Mesenchymal stem cell (in vitro differentiated cells and primary cell): ENCODE data around the gene NRIP3.
A peak's percentile ranks its signal among the peaks of the same experiment; 100 is the strongest.

ENCODE experiments used
- DNase-seq: peaks from one replicate; pipeline ENCODE4 v3.0.0-alpha.2; 2013
- H2AFZ ChIP-seq: one replicate; pipeline ENCODE4 v1.6.1; 2013; ENCODE audit warnings: low read depth, mild to moderate bottlenecking, control low read depth, inconsistent platforms, low read length, moderate library complexity
- H2AK5ac ChIP-seq: 2 replicates; pipeline ENCODE4 v1.6.1; 2013; ENCODE audit warnings: low read length, moderate library complexity, mild to moderate bottlenecking, inconsistent platforms; ENCODE audit not compliant: severe bottlenecking
- H2BK120ac ChIP-seq: one replicate; pipeline ENCODE4 v1.6.1; 2013; ENCODE audit warnings: low read depth, mild to moderate bottlenecking, inconsistent platforms, low read length, moderate library complexity
- H2BK12ac ChIP-seq, 2 experiments: one replicate each; pipeline ENCODE4 v1.6.1; 2013; ENCODE audit warnings: inconsistent platforms in 2 of 2, low read length in 2 of 2, mild to moderate bottlenecking in 2 of 2, moderate library complexity in 2 of 2, control low read depth in 1 of 2
- H2BK15ac ChIP-seq: one replicate; pipeline ENCODE4 v1.6.1; 2013; ENCODE audit warnings: mild to moderate bottlenecking, low read depth, inconsistent platforms; ENCODE audit not compliant: poor library complexity, severe bottlenecking
- H2BK5ac ChIP-seq: 2 replicates; pipeline ENCODE4 v1.6.1; 2013; ENCODE audit warnings: low read depth, mild to moderate bottlenecking, low read length, control low read depth, inconsistent platforms; ENCODE audit not compliant: poor library complexity, severe bottlenecking
- H3K14ac ChIP-seq, 2 experiments: one replicate each; pipeline ENCODE4 v1.6.1; 2013; ENCODE audit warnings: inconsistent platforms in 2 of 2, low read length in 2 of 2, control low read depth in 1 of 2, mild to moderate bottlenecking in 1 of 2, moderate library complexity in 1 of 2
- H3K18ac ChIP-seq, 2 experiments: one replicate each; pipeline ENCODE4 v1.6.1; 2013; ENCODE audit warnings: inconsistent platforms in 2 of 2, low read length in 2 of 2, control low read depth in 1 of 2, low read depth in 1 of 2, mild to moderate bottlenecking in 1 of 2
- H3K23ac ChIP-seq, 2 experiments: one replicate each; pipeline ENCODE4 v1.6.1; 2013; ENCODE audit warnings: inconsistent platforms in 2 of 2, low read length in 2 of 2, mild to moderate bottlenecking in 2 of 2, moderate library complexity in 2 of 2, control low read depth in 1 of 2
- H3K27ac ChIP-seq: 2 replicates; pipeline ENCODE4 v1.5.1; 2013; ENCODE audit warnings: mild to moderate bottlenecking, moderate library complexity, low read length, control low read depth, inconsistent platforms; ENCODE audit not compliant: poor library complexity, severe bottlenecking
- H3K27me3 ChIP-seq, 2 experiments: 2 replicates each; pipeline versions ENCODE4 v1.6.1 to v1.7.0; 2013; ENCODE audit warnings: low read length in 2 of 2, mild to moderate bottlenecking in 2 of 2, moderate library complexity in 2 of 2, control low read depth in 1 of 2, inconsistent platforms in 1 of 2; ENCODE audit not compliant: control insufficient read depth in 1 of 2, insufficient read depth in 1 of 2
- H3K36me3 ChIP-seq, 2 experiments: 2 replicates each; pipeline versions ENCODE4 v1.6.1 to v1.7.0; 2013; ENCODE audit warnings: low read length in 2 of 2, control low read depth in 1 of 2, inconsistent platforms in 1 of 2, low read depth in 1 of 2, mild to moderate bottlenecking in 1 of 2; ENCODE audit not compliant: insufficient read depth in 2 of 2, control insufficient read depth in 1 of 2
- H3K4ac ChIP-seq, 2 experiments: one replicate each; pipeline ENCODE4 v1.6.1; 2013; ENCODE audit warnings: inconsistent platforms in 2 of 2, low read length in 2 of 2, mild to moderate bottlenecking in 2 of 2, moderate library complexity in 2 of 2, control low read depth in 1 of 2, low read depth in 1 of 2
- H3K4me1 ChIP-seq: 2 replicates; pipeline ENCODE4 v1.6.1; 2013; ENCODE audit warnings: low read depth, low read length, control low read depth; ENCODE audit not compliant: control insufficient read depth, insufficient read depth
- H3K4me2 ChIP-seq: 2 replicates; pipeline ENCODE4 v1.6.1; 2013; ENCODE audit warnings: low read length, mild to moderate bottlenecking, inconsistent platforms; ENCODE audit not compliant: poor library complexity, severe bottlenecking
- H3K4me3 ChIP-seq, 2 experiments: 2 replicates each; pipeline versions ENCODE4 v1.5.1 to v1.7.0; 2013; ENCODE audit warnings: low read length in 2 of 2, mild to moderate bottlenecking in 2 of 2, control low read depth in 1 of 2, low read depth in 1 of 2; ENCODE audit not compliant: insufficient read depth in 1 of 2
- H3K79me1 ChIP-seq: replicated peaks from 2 replicates; pipeline ENCODE4 v1.6.1; 2013; ENCODE audit warnings: mild to moderate bottlenecking, control low read depth, low read length, inconsistent platforms; ENCODE audit not compliant: poor library complexity, severe bottlenecking
- H3K9ac ChIP-seq: 2 replicates; pipeline ENCODE4 v1.7.0; 2013; ENCODE audit warnings: mild to moderate bottlenecking, low read length, moderate library complexity
- H3K9me3 ChIP-seq: 2 replicates; pipeline ENCODE4 v1.7.0; 2013; ENCODE audit warnings: mild to moderate bottlenecking, low read length; ENCODE audit not compliant: control insufficient read depth
- H4K8ac ChIP-seq: one replicate; pipeline ENCODE4 v1.6.1; 2013; ENCODE audit warnings: inconsistent platforms, mild to moderate bottlenecking, low read length, moderate library complexity
- H4K91ac ChIP-seq: one replicate; pipeline ENCODE4 v1.6.1; 2013; ENCODE audit warnings: mild to moderate bottlenecking, low read length, inconsistent platforms
- WGBS: methylation state at CpG from one replicate; pipeline ENCODE4 v1.1.7; 2013; ENCODE audit warnings: mixed read lengths; 5-methylcytosine and 5-hydroxymethylcytosine counted together

Gene NRIP3

GRCh38 chr11:8934742-8935488 is 68.9 kb downstream of the NRIP3 start:
- Histone ChIP-seq H3K9ac (peak overlapping the region; percentile 45), H3K4me2 (peak overlapping the region; percentile 7), H3K36me3 (no peaks in the 10 kb centered on the region), H3K4me1 (peaks cover 11% of the 10 kb centered on the region), H4K91ac (no peak overlapping the region), H4K8ac (no peak overlapping the region), H3K14ac (no peak overlapping the region), H3K4ac (no peak overlapping the region), H3K18ac (peak overlapping the region in 1 of 2 experiments; percentile 28), H2BK120ac (no peak overlapping the region), H3K23ac (no peak overlapping the region), H3K79me1 (no peaks in the 10 kb centered on the region), H3K4me3 (peak overlapping the region in 1 of 2 experiments; percentile 52), H2BK15ac (no peak overlapping the region), H2AK5ac (no peak overlapping the region), H3K27ac (no peak overlapping the region), H3K9me3 (no peaks in the 10 kb centered on the region), H2AFZ (no peak overlapping the region), H2BK5ac (no peak overlapping the region), H2BK12ac (peak overlapping the region in 1 of 2 experiments; percentile 21), H3K27me3 (no peaks in the 10 kb centered on the region)
- WGBS, result 18% methylated on average over 14 of the region's 14 CpGs
- DNase-seq, result peak; percentile 92

- DNase-seq, result peak; percentile 17
- Histone ChIP-seq H3K79me1 (no peaks in the 10 kb centered on the region), H3K27me3 (no peaks in the 10 kb centered on the region), H2BK12ac (peak overlapping the region in 1 of 2 experiments; percentile 95), H2BK5ac (peak overlapping the region; percentile 23), H2AFZ (no peak overlapping the region), H3K36me3 (no peaks in the 10 kb centered on the region), H4K91ac (no peak overlapping the region), H3K4me2 (no peak overlapping the region), H3K14ac (no peak overlapping the region), H3K9ac (no peak overlapping the region), H2BK120ac (no peak overlapping the region), H3K4ac (no peak overlapping the region), H3K4me1 (peaks cover 11% of the 10 kb centered on the region), H3K27ac (no peak overlapping the region), H3K23ac (no peak overlapping the region), H3K4me3 (no peak overlapping the region), H3K9me3 (no peaks in the 10 kb centered on the region), H2BK15ac (no peak overlapping the region), H3K18ac (peak overlapping the region; percentile 0 to 34), H2AK5ac (no peak overlapping the region), H4K8ac (no peak overlapping the region)
- 92% methylated on average over 6 of the region's 6 CpGs for WGBS
Observed at GRCh38 chr11:8933931-8934330, 69.9 kb downstream of the NRIP3 start.

- no peaks in the 10 kb centered on the region for H3K36me3 ChIP-seq
- peak within 1 kb of the TSS; percentile 95 to 96 for H2BK12ac ChIP-seq
- H3K27me3 ChIP-seq, result no peaks in the 10 kb centered on the region
- H3K14ac ChIP-seq, result peak within 1 kb of the TSS in 1 of 2 experiments; percentile 89
- H3K18ac ChIP-seq, result peak within 1 kb of the TSS; percentile 37 to 68
- no peak within 1 kb of the TSS for H2BK120ac ChIP-seq
- H3K4me2 ChIP-seq, result no peak within 1 kb of the TSS
- no peak within 1 kb of the TSS for H3K27ac ChIP-seq
- H3K9me3 ChIP-seq, result no peaks in the 10 kb centered on the region
- no peaks in the 10 kb centered on the region for H3K79me1 ChIP-seq
- no peak within 1 kb of the TSS for H3K23ac ChIP-seq
- H3K9ac ChIP-seq, result no peak within 1 kb of the TSS
- peaks cover 11% of the 10 kb centered on the region for H3K4me1 ChIP-seq
- H4K8ac ChIP-seq, result no peak within 1 kb of the TSS
- no peak within 1 kb of the TSS for H2AFZ ChIP-seq
- peak within 1 kb of the TSS in 1 of 2 experiments; percentile 18 for H3K4ac ChIP-seq
- WGBS, result 87% methylated on average over 12 of the region's 12 CpGs
- peak within 1 kb of the TSS; percentile 84 for H4K91ac ChIP-seq
- no peak within 1 kb of the TSS for H3K4me3 ChIP-seq
- no peak for DNase-seq
- H2BK5ac ChIP-seq, result peak within 1 kb of the TSS; percentile 23
- H2AK5ac ChIP-seq, result peak within 1 kb of the TSS; percentile 60
- H2BK15ac ChIP-seq, result peak within 1 kb of the TSS; percentile 65
Observed at GRCh38 chr11:8932564-8933180, 71.1 kb downstream of the NRIP3 start, which contains the start of gene C11orf16. Gene C11orf16, minus strand, starts transcription at chr11:8932947. Its CDS starts 639 bp downstream, at chr11:8932308.
